HepG2 (cell line): ENCODE data around the gene KLB. TPM values are rescaled to one million over a fixed set of nuclear protein-coding genes. Genes with fewer than 3 reads are reported as not detected.

ENCODE experiments used
- ETV6 ChIP-seq: sonication (generic); formaldehyde crosslinking; conservative IDR thresholded peaks from 2 replicates; pipeline ENCODE4 v1.4.0; 2020; ENCODE audit warnings: missing genetic modification reagents
- FOXA1 ChIP-seq, 2 experiments: fragments of 450-650 bp in 1 of 2; sonication (generic) in 1 of 2; formaldehyde crosslinking in 1 of 2; IDR thresholded peaks; 2 replicates each; pipeline versions ENCODE4 v1.4.0 to v1.6.1; 2016 to 2020; ENCODE audit warnings: missing genetic modification reagents in 1 of 2
- FOXO4 ChIP-seq: sonication (generic); formaldehyde crosslinking; conservative IDR thresholded peaks from 2 replicates; pipeline ENCODE4 v1.8.1; 2023; ENCODE audit warnings: missing genetic modification reagents
- GZF1 ChIP-seq: sonication (generic); formaldehyde crosslinking; IDR thresholded peaks from 2 replicates; pipeline ENCODE4 v1.5.1; 2020; ENCODE audit warnings: mild to moderate bottlenecking, missing genetic modification reagents
- IKZF4 ChIP-seq: sonication (generic); formaldehyde crosslinking; IDR thresholded peaks from 2 replicates; pipeline ENCODE4 v1.5.1; 2020; ENCODE audit warnings: borderline replicate concordance, mild to moderate bottlenecking, low read depth, missing genetic modification reagents; ENCODE audit errors: not compliant biosample characterization
- MEF2D ChIP-seq: sonication (generic); formaldehyde crosslinking; IDR thresholded peaks from 2 replicates; pipeline ENCODE4 v1.5.1; 2020; ENCODE audit warnings: mild to moderate bottlenecking, missing genetic modification reagents
- MYPOP ChIP-seq: sonication (generic); formaldehyde crosslinking; IDR thresholded peaks from 2 replicates; pipeline ENCODE4 v1.8.1; 2023; ENCODE audit warnings: mild to moderate bottlenecking, moderate library complexity, missing genetic modification reagents
- ONECUT2 ChIP-seq: sonication (generic); formaldehyde crosslinking; IDR thresholded peaks from 2 replicates; pipeline ENCODE4 v1.4.0; 2020; ENCODE audit warnings: missing genetic modification reagents
- SIN3A ChIP-seq: IDR thresholded peaks from 2 replicates; pipeline ENCODE4 v1.6.1; 2011; ENCODE audit warnings: low read depth, mild to moderate bottlenecking, control low read depth, low read length, borderline replicate concordance
- SOX5 ChIP-seq: IDR thresholded peaks from 2 replicates; pipeline ENCODE4 v1.6.1; 2016; ENCODE audit warnings: borderline replicate concordance
- SOX6 ChIP-seq, 2 experiments: fragments of 450-650 bp in 1 of 2; sonication (generic) in 1 of 2; formaldehyde crosslinking in 1 of 2; IDR thresholded peaks; 2 replicates each; pipeline versions ENCODE4 v1.4.0 to v1.6.1; 2017 to 2020; ENCODE audit warnings: antibody characterized with exemption in 1 of 2, mild to moderate bottlenecking in 1 of 2, missing genetic modification reagents in 1 of 2
- SP2 ChIP-seq: sonication (generic); formaldehyde crosslinking; IDR thresholded peaks from 2 replicates; pipeline ENCODE4 v1.5.1; 2020; ENCODE audit warnings: mild to moderate bottlenecking, missing genetic modification reagents
- SRF ChIP-seq: IDR thresholded peaks from 2 replicates; pipeline ENCODE4 v1.6.1; 2011; ENCODE audit warnings: mild to moderate bottlenecking, low read depth, low read length, moderate library complexity
- ZNF276 ChIP-seq: sonication (generic); formaldehyde crosslinking; IDR thresholded peaks from 2 replicates; pipeline ENCODE4 v1.4.0; 2020; ENCODE audit warnings: mild to moderate bottlenecking, low read depth, missing genetic modification reagents
- ZNF333 ChIP-seq: sonication (generic); formaldehyde crosslinking; IDR thresholded peaks from 2 replicates; pipeline ENCODE4 v1.4.0; 2020; ENCODE audit warnings: mild to moderate bottlenecking, missing genetic modification reagents, borderline replicate concordance
- ZNF501 ChIP-seq: sonication (generic); formaldehyde crosslinking; IDR thresholded peaks from 2 replicates; pipeline ENCODE4 v1.5.1; 2020; ENCODE audit warnings: mild to moderate bottlenecking, moderate library complexity, missing genetic modification reagents
- ZNF546 ChIP-seq: sonication (generic); formaldehyde crosslinking; conservative IDR thresholded peaks from 2 replicates; pipeline ENCODE4 v1.8.1; 2023; ENCODE audit warnings: mild to moderate bottlenecking, missing genetic modification reagents
- ZNF75D ChIP-seq: sonication (generic); formaldehyde crosslinking; IDR thresholded peaks from 2 replicates; pipeline ENCODE4 v1.8.1; 2023; ENCODE audit warnings: missing genetic modification reagents, mild to moderate bottlenecking, borderline replicate concordance
- polyA plus RNA-seq, 8 experiments: library from polyadenylated mRNA; depleted of rRNA in 3 of 8; stranded (reverse) in 7 of 8; unstranded in 1 of 8; fragments of >200 nt; fragmentation: Illumina TruSeq in 4 of 8; extraction: Trizol in 4 of 8; gene quantifications; 2 replicates each; pipeline versions ENCODE4 v1.2.1 to v1.2.3, GENCODE V29; 2011 to 2016; ENCODE audit warnings: low read depth in 4 of 8, missing spikeins in 1 of 8, mixed read lengths in 1 of 8; ENCODE audit not compliant: insufficient read depth in 1 of 8
- total RNA-seq, 5 experiments: library from RNA; depleted of rRNA; stranded (reverse); fragments of >200 nt; fragmentation: Illumina TruSeq; extraction: Trizol; gene quantifications; 2 replicates each; pipeline ENCODE4 v1.2.3, GENCODE V29; 2016; ENCODE audit warnings: low read depth in 1 of 5
- TF ChIP-seq, protein P1 (sequence below): sonication (generic); formaldehyde crosslinking; conservative IDR thresholded peaks from 2 replicates; pipeline ENCODE4 v1.4.0; 2020; ENCODE audit warnings: missing genetic modification reagents
- TF ChIP-seq, protein P2 (sequence below): sonication (generic); formaldehyde crosslinking; IDR thresholded peaks from 2 replicates; pipeline ENCODE4 v1.8.1; 2023; ENCODE audit warnings: mild to moderate bottlenecking, inconsistent platforms, moderate library complexity, missing genetic modification reagents, borderline replicate concordance
- TF ChIP-seq, protein P3 (sequence below): sonication (generic); formaldehyde crosslinking; IDR thresholded peaks from 2 replicates; pipeline ENCODE4 v1.5.0; 2020; ENCODE audit warnings: mild to moderate bottlenecking, missing genetic modification reagents, borderline replicate concordance

The KLB gene
- total and polyA plus RNA-seq, 2 of the 13 experiments (the other 11 are each of a cell fraction or from before 2014, with no cell fraction given) = 25.3 to 82.0 TPM

- no peak for TF ChIP-seq ZNF501 (CRISPR knock-in tag)
- no peak for TF ChIP-seq ZNF276 (CRISPR knock-in tag)
- no peak for TF ChIP-seq ZNF333
- peak; percentile 72; the same call in 1 of the 2 replicates for TF ChIP-seq SOX5
- no peak for TF ChIP-seq MEF2D (CRISPR knock-in tag)
- no peak for TF ChIP-seq IKZF4 (CRISPR knock-in tag)
- TF ChIP-seq FOXO4 (CRISPR knock-in tag) = no peak
- TF ChIP-seq SOX6 (IDR thresholded peaks at IDR 0.05) = no peak
- TF ChIP-seq SOX6 (CRISPR knock-in tag; IDR thresholded peaks at IDR 0.05) = peak; percentile 82
- TF ChIP-seq ETV6 (CRISPR knock-in tag) = no peak
- TF ChIP-seq SIN3A = no peak
- no peak for TF ChIP-seq GZF1 (CRISPR knock-in tag)
- 0 out of 2 replicates have a peak, but pooled peaks have one; percentile 24 for TF ChIP-seq MYPOP (CRISPR knock-in tag)
- TF ChIP-seq ZNF546 (CRISPR knock-in tag) = no peak
- no peak for TF ChIP-seq ZNF75D (CRISPR knock-in tag)
- no peak for TF ChIP-seq SP2 (CRISPR knock-in tag)
- TF ChIP-seq, protein P1, sequence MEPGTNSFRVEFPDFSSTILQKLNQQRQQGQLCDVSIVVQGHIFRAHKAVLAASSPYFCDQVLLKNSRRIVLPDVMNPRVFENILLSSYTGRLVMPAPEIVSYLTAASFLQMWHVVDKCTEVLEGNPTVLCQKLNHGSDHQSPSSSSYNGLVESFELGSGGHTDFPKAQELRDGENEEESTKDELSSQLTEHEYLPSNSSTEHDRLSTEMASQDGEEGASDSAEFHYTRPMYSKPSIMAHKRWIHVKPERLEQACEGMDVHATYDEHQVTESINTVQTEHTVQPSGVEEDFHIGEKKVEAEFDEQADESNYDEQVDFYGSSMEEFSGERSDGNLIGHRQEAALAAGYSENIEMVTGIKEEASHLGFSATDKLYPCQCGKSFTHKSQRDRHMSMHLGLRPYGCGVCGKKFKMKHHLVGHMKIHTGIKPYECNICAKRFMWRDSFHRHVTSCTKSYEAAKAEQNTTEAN (CRISPR knock-in tag) = no peak
- no peak for TF ChIP-seq SRF
- no peak for TF ChIP-seq ONECUT2 (CRISPR knock-in tag)
- TF ChIP-seq, protein P2, sequence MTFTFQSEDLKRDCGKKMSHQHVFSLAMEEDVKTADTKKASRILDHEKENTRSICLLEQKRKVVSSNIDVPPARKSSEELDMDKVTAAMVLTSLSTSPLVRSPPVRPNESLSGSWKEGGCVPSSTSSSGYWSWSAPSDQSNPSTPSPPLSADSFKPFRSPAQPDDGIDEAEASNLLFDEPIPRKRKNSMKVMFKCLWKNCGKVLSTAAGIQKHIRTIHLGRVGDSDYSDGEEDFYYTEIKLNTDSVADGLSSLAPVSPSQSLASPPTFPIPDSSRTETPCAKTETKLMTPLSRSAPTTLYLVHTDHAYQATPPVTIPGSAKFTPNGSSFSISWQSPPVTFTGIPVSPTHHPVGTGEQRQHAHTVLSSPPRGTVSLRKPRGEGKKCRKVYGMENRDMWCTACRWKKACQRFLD = no peak
- TF ChIP-seq, protein P3, sequence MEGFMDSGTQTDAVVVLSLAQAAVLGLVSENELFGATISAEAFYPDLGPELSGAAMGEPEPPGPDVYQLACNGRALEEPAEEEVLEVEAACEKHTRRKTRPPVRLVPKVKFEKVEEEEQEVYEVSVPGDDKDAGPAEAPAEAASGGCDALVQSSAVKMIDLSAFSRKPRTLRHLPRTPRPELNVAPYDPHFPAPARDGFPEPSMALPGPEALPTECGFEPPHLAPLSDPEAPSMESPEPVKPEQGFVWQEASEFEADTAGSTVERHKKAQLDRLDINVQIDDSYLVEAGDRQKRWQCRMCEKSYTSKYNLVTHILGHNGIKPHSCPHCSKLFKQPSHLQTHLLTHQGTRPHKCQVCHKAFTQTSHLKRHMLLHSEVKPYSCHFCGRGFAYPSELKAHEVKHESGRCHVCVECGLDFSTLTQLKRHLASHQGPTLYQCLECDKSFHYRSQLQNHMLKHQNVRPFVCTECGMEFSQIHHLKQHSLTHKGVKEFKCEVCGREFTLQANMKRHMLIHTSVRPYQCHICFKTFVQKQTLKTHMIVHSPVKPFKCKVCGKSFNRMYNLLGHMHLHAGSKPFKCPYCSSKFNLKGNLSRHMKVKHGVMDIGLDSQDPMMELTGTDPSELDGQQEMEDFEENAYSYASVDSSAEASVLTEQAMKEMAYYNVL (CRISPR knock-in tag) = peak; percentile 47; the same call in 1 of the 2 replicates
- no peak for TF ChIP-seq FOXA1 (IDR thresholded peaks at IDR 0.05)
- peak; percentile 40; the same call in 1 of the 2 replicates for TF ChIP-seq FOXA1 (CRISPR knock-in tag; IDR thresholded peaks at IDR 0.05)
These were observed 39.6 kb upstream of the KLB start (continued) for GRCh38 chr4:39367166-39367565.
